Loucy (cell line): Measurements from ENCODE around the gene FAM53A.

Experiments
- CTCF ChIP-seq: fragments of 200-600 bp; sonication (generic); conservative IDR thresholded peaks from 2 replicates; pipeline ENCODE4 v1.5.1; 2014; ENCODE audit warnings: mild to moderate bottlenecking, antibody characterized with exemption, low read length
- EZH2phosphoT487 ChIP-seq: fragments of 200-600 bp; IDR thresholded peaks from 2 replicates; pipeline ENCODE4 v1.6.1; 2018; ENCODE audit warnings: antibody characterized with exemption, mild to moderate bottlenecking, moderate library complexity, borderline replicate concordance

GRCh38 chr4:1639299-1639868, 44.7 kb downstream of the FAM53A start:
- TF ChIP-seq CTCF (no peak), EZH2phosphoT487 (no peak)
